Adrenal gland (tissue), 12 donors: Measurements from ENCODE around the gene ASCC1. TPM values are rescaled to one million over a fixed set of nuclear protein-coding genes. Genes with fewer than 3 reads are reported as not detected.

Experiments
- DNase-seq, 7 donors: peaks; one replicate each; pipeline ENCODE4 v3.0.0-alpha.2; 2019 to 2020
- H3K27ac ChIP-seq, 5 donors: fragments of 200-600 bp; sonication (generic) in 4 of 5; 1 replicate in 3 of 5; 2 replicates in 2 of 5; pipeline versions ENCODE4 v1.5.1 to v1.8.0; 2016 to 2020; ENCODE audit warnings: mild to moderate bottlenecking in 1 of 5
- H3K27me3 ChIP-seq: fragments of 200-600 bp; 2 replicates; pipeline ENCODE4 v1.8.0; 2021
- H3K36me3 ChIP-seq, 2 donors: fragments of 200-600 bp; replicated peaks in 1 of 2; 1 replicate in 1 of 2; 2 replicates in 1 of 2; pipeline versions ENCODE4 v1.5.1 to v1.8.0; 2018 to 2022
- H3K4me1 ChIP-seq, 2 donors: fragments of 200-600 bp; replicated peaks in 1 of 2; 1 replicate in 1 of 2; 2 replicates in 1 of 2; pipeline versions ENCODE4 v1.5.1 to v1.8.0; 2018 to 2021
- H3K4me3 ChIP-seq, 4 donors: fragments of 200-600 bp; sonication (generic) in 3 of 4; one replicate each; pipeline ENCODE4 v1.5.1; 2016 to 2018
- H3K9me3 ChIP-seq, 3 donors: fragments of 200-600 bp; sonication (generic) in 1 of 3; replicated peaks in 1 of 3; 1 replicate in 2 of 3; 2 replicates in 1 of 3; pipeline versions ENCODE4 v1.5.1 to v1.8.0; 2016 to 2021
- CTCF ChIP-seq, 6 experiments: fragments of 450-650 bp in 4 of 6; fragments of 200-600 bp in 2 of 6; sonication (generic) in 1 of 6; IDR thresholded peaks; 1 replicate in 5 of 6; 2 replicates in 1 of 6; pipeline versions ENCODE4 v1.5.1 to v1.8.0; 2016 to 2021; ENCODE audit warnings: antibody characterized with exemption in 6 of 6, mild to moderate bottlenecking in 2 of 6, moderate library complexity in 1 of 6
- POLR2A ChIP-seq, 2 donors: fragments of 450-650 bp; IDR thresholded peaks; one replicate each; pipeline ENCODE4 v1.6.1; 2017; ENCODE audit warnings: antibody characterized with exemption in 2 of 2, mild to moderate bottlenecking in 2 of 2, moderate library complexity in 1 of 2
- WGBS, 4 donors: extraction: QIAGEN DNeasy Blood & Tissue Kit in 2 of 4; methylation state at CpG; one replicate each; pipeline versions ENCODE4 v1.1.5 to v1.1.7; 2013 to 2017; 5-methylcytosine and 5-hydroxymethylcytosine counted together
- intact Hi-C, 2 donors: fragments of 100-400 bp; cut with DNase I; formaldehyde crosslinking; loops; one replicate each; pipeline versions ENCODE4 v1.14.1 to v1.15.0; 2022 to 2023
- polyA plus RNA-seq, 3 donors: library from polyadenylated mRNA; stranded (reverse); fragments of 200-250 nt in 2 of 3; fragments of 350-450 nt in 1 of 3; fragmentation: Illumina TruSeq in 1 of 3; extraction: RNeasy Lipid Tissue Mini Kit (QIAGEN cat#74804) in 1 of 3; gene quantifications; one replicate each; pipeline ENCODE4 v1.2.3, GENCODE V29; 2013 to 2014
- total RNA-seq, 9 donors: library from RNA; depleted of rRNA in 4 of 9; stranded (reverse); fragments of >200 nt in 4 of 9; fragments of 120-200 nt in 1 of 9; fragmentation: NEBNext Ultra II Directional in 1 of 9; extraction: Animal tissue kit (Norgen Biotek cat#: 25700) in 1 of 9; gene quantifications; one replicate each; pipeline versions ENCODE4 v1.1.0 to v1.2.4, GENCODE V29; 2013 to 2023
- donor health status: healthy with polysubstance abuse.
- donor health status: Bipolar disorder and iron deficiency.
- donor health status: DM: yes; HTN: yes; CAD: no.
- donor health status: DM: no; HTN: no; CAD: no.
- donor health status: DM: no; HTN: no; CAD: no.
- donor health status: DM: yes; HTN: yes; CAD: no.

Gene ASCC1
- total and polyA plus RNA-seq, 12 donors = 9.7 to 101 (median 36.7) TPM

GRCh38 chr10:72058989-72059842 is 156.9 kb downstream of the ASCC1 start:
- Histone ChIP-seq H3K36me3 (no peaks in the 10 kb centered on the region), H3K27ac (no peak overlapping the region), H3K9me3 (no peaks in the 10 kb centered on the region), H3K4me3 (no peak overlapping the region), H3K27me3 (no peaks in the 10 kb centered on the region), H3K4me1 (peaks cover 10 to 11% of the 10 kb centered on the region in 2 donors)
- intact Hi-C loops = no loop called here
- no peak for TF ChIP-seq POLR2A (IDR thresholded peaks at IDR 0.05)
- TF ChIP-seq CTCF (IDR thresholded peaks at IDR 0.05) = no peak
- no peak for DNase-seq
- WGBS, 4 donors = 68 to 72% (median 70%) methylated on average over 16 to 21 of the region's 21 CpGs

- 88 to 94% (median 92%) methylated on average over 12 of the region's 12 CpGs for WGBS, 4 donors
- Histone ChIP-seq H3K9me3 (no peaks in the 10 kb centered on the region), H3K27ac (no peak overlapping the region), H3K27me3 (no peaks in the 10 kb centered on the region), H3K36me3 (no peaks in the 10 kb centered on the region), H3K4me1 (peaks cover 10 to 11% of the 10 kb centered on the region in 2 donors), H3K4me3 (no peak overlapping the region)
- DNase-seq = no peak
- intact Hi-C loops = no loop called here
- TF ChIP-seq POLR2A (IDR thresholded peaks at IDR 0.05) = no peak
- no peak for TF ChIP-seq CTCF (IDR thresholded peaks at IDR 0.05)
Observed at GRCh38 chr10:72058347-72058898, 157.7 kb downstream of the ASCC1 start.

- Histone ChIP-seq H3K27me3 (no peaks in the 10 kb centered on the region), H3K4me1 (peaks cover 5 to 10% of the 10 kb centered on the region in 2 donors), H3K9me3 (no peaks in the 10 kb centered on the region), H3K27ac (no peak overlapping the region), H3K4me3 (no peak overlapping the region), H3K36me3 (no peaks in the 10 kb centered on the region)
- intact Hi-C loops = no loop called here
- DNase-seq = no peak
- WGBS, 4 donors = 93 to 94% (median 94%) methylated on average over 16 to 25 of the region's 25 CpGs
- TF ChIP-seq POLR2A (IDR thresholded peaks at IDR 0.05) (no peak), CTCF (IDR thresholded peaks at IDR 0.05) (no peak)
Observed at GRCh38 chr10:72056932-72057751, 158.9 kb downstream of the ASCC1 start.

- DNase-seq = peak; percentile 74 to 91 (median 90)
- Histone ChIP-seq H3K36me3 (no peaks in the 10 kb centered on the region), H3K9me3 (no peaks in the 10 kb centered on the region), H3K4me1 (no peaks in the 10 kb centered on the region), H3K27ac (no peak overlapping the region), H3K4me3 (no peak overlapping the region), H3K27me3 (no peaks in the 10 kb centered on the region)
- intact Hi-C loops = no loop called here
- TF ChIP-seq POLR2A (IDR thresholded peaks at IDR 0.05) (no peak), CTCF (IDR thresholded peaks at IDR 0.05) (no peak)
- WGBS, 4 donors = 0 to 64% (median 50%) methylated on average over 1 to 5 of the region's 5 CpGs
Observed at GRCh38 chr10:72056113-72056512, 160.0 kb downstream of the ASCC1 start.
